Common myeloid progenitor, CD34-positive (primary cell): ENCODE measurements around the gene FAM229A.

Source experiments
- CTCF ChIA-PET: fragments of 350-600 bp; sonication (Branson Sonifier 250); formaldehyde crosslinking; loops from one replicate; lab custom pipeline; 2021; ENCODE audit warnings: antibody characterized with exemption; lab: Charles Lee
- POLR2A ChIA-PET: fragments of 350-600 bp; sonication (Branson Sonifier 250); formaldehyde crosslinking; loops from one replicate; lab custom pipeline; 2021; ENCODE audit warnings: antibody characterized with exemption; lab: Charles Lee
- DNase-seq, 3 donors: peaks; one replicate each; pipeline versions ENCODE4 v3.0.0 to v3.0.0-alpha.2; 2013
- H3K27ac ChIP-seq, 2 experiments: 1 replicate in 1 of 2; 2 replicates in 1 of 2; pipeline ENCODE4 v1.7.0; 2013; ENCODE audit warnings: inconsistent platforms in 2 of 2, low read length in 2 of 2, mild to moderate bottlenecking in 2 of 2, low read depth in 1 of 2, moderate library complexity in 1 of 2; ENCODE audit not compliant: severe bottlenecking in 2 of 2, insufficient read depth in 1 of 2, poor library complexity in 1 of 2
- H3K27me3 ChIP-seq, 5 experiments: replicated peaks in 2 of 5; 1 replicate in 3 of 5; 2 replicates in 2 of 5; pipeline versions ENCODE4 v1.6.1 to v1.7.0; 2013; ENCODE audit warnings: low read length in 4 of 5, mild to moderate bottlenecking in 2 of 5, moderate library complexity in 2 of 5, inconsistent platforms in 1 of 5; ENCODE audit not compliant: insufficient read depth in 5 of 5, control insufficient read depth in 4 of 5
- H3K36me3 ChIP-seq, 4 experiments: 1 replicate in 2 of 4; 2 replicates in 2 of 4; pipeline versions ENCODE4 v1.6.1 to v1.7.0; 2013; ENCODE audit warnings: low read length in 3 of 4, control low read depth in 1 of 4, mild to moderate bottlenecking in 1 of 4; ENCODE audit not compliant: control insufficient read depth in 4 of 4, insufficient read depth in 4 of 4
- H3K4me1 ChIP-seq, 4 experiments: 1 replicate in 3 of 4; 2 replicates in 1 of 4; pipeline versions ENCODE4 v1.6.1 to v1.7.1; 2013; ENCODE audit warnings: low read length in 3 of 4, mild to moderate bottlenecking in 3 of 4, control low read depth in 1 of 4, inconsistent platforms in 1 of 4, moderate library complexity in 1 of 4; ENCODE audit not compliant: control insufficient read depth in 4 of 4, insufficient read depth in 4 of 4; ENCODE audit errors: control extremely low read depth in 1 of 4
- H3K4me3 ChIP-seq, 7 experiments: 1 replicate in 4 of 7; 2 replicates in 3 of 7; pipeline versions ENCODE4 v1.5.1 to v1.7.0; 2013; ENCODE audit warnings: mild to moderate bottlenecking in 7 of 7, low read length in 6 of 7, moderate library complexity in 6 of 7, inconsistent platforms in 2 of 7, low read depth in 2 of 7, control low read depth in 1 of 7; ENCODE audit not compliant: insufficient read depth in 4 of 7, control insufficient read depth in 1 of 7; ENCODE audit errors: extremely low read depth in 1 of 7
- H3K9me3 ChIP-seq, 5 experiments: 1 replicate in 4 of 5; 2 replicates in 1 of 5; pipeline versions ENCODE4 v1.6.1 to v1.7.1; 2013; ENCODE audit warnings: low read length in 4 of 5, mild to moderate bottlenecking in 2 of 5, inconsistent platforms in 1 of 5, low read depth in 1 of 5, moderate library complexity in 1 of 5; ENCODE audit not compliant: control insufficient read depth in 4 of 5, insufficient read depth in 2 of 5; ENCODE audit errors: control extremely low read depth in 1 of 5
- WGBS: methylation state at CpG from one replicate; pipeline ENCODE4 v1.1.5; 2013; ENCODE audit not compliant: insufficient coverage; 5-methylcytosine and 5-hydroxymethylcytosine counted together

The FAM229A gene

GRCh38 chr1:32393136-32393535 is 30.9 kb upstream of the FAM229A start:
- POLR2A ChIA-PET, result interaction anchor here (1.8 kb wide), 1 partner anchor 57 kb away, joined by 8 read pairs; the partner anchor contains the start of gene MARCKSL1
- CTCF ChIA-PET, result interaction anchor here (1.2 to 1.9 kb wide), 4 partner anchors 8 to 21 kb away, joined by 3 to 9 read pairs (median 4); no protein-coding TSS in a partner anchor

GRCh38 chr1:32392325-32392724 is 30.0 kb upstream of the FAM229A start:
- 20% methylated on average over 1 of the region's 3 CpGs for WGBS

More at GRCh38 chr1:32393136-32393535, 30.9 kb upstream of the FAM229A start:
- Histone ChIP-seq H3K4me1 (peaks cover 14 to 29% (median 26%) of the 10 kb centered on the region in 4 experiments), H3K36me3 (peaks cover 5 to 29% (median 18%) of the 10 kb centered on the region in 4 experiments), H3K27ac (peak overlapping the region in 1 of 2 experiments; percentile 98), H3K4me3 (peak overlapping the region in 6 of 7 experiments; percentile 80 to 91 (median 86)), H3K27me3 (no peaks in the 10 kb centered on the region), H3K9me3 (no peaks in the 10 kb centered on the region)
- 88% methylated on average over 1 of the region's 1 CpG for WGBS
- no peak for DNase-seq

GRCh38 chr1:32390904-32391870 is 28.9 kb upstream of the FAM229A start:
- WGBS, result 66% methylated on average over 5 of the region's 8 CpGs
- ChIA-PET POLR2A (interaction anchor here (0.7 kb wide), 1 partner anchor 8 kb away, joined by 3 read pairs; no protein-coding TSS in a partner anchor), CTCF (interaction anchor here (1.0 to 1.4 kb wide), 2 partner anchors 8 to 66 kb away, joined by 3 to 4 read pairs; no protein-coding TSS in a partner anchor)
- no peaks in the 10 kb centered on the region for H3K9me3 ChIP-seq
- DNase-seq, result peak; percentile 57 to 83 (median 71)
- H3K36me3 ChIP-seq, result peaks cover 8 to 42% (median 27%) of the 10 kb centered on the region in 4 experiments
- H3K27ac ChIP-seq, result peak overlapping the region in 1 of 2 experiments; percentile 98
- H3K4me1 ChIP-seq, result peaks cover 14 to 29% (median 26%) of the 10 kb centered on the region in 4 experiments
- H3K4me3 ChIP-seq, result no peak overlapping the region
- H3K27me3 ChIP-seq, result no peaks in the 10 kb centered on the region

More at GRCh38 chr1:32392325-32392724, 30.0 kb upstream of the FAM229A start:
- ChIA-PET CTCF (interaction anchor here (1.0 to 1.4 kb wide), 2 partner anchors 20 to 67 kb away, joined by 3 to 4 read pairs; no protein-coding TSS in a partner anchor), POLR2A (interaction anchor here (0.7 kb wide), 1 partner anchor 10 kb away, joined by 3 read pairs; no protein-coding TSS in a partner anchor)
- Histone ChIP-seq H3K4me3 (peak overlapping the region in 2 of 7 experiments; percentile 25 to 35), H3K27ac (peak overlapping the region in 1 of 2 experiments; percentile 98), H3K27me3 (no peaks in the 10 kb centered on the region), H3K36me3 (peaks cover 8 to 33% (median 21%) of the 10 kb centered on the region in 4 experiments), H3K9me3 (no peaks in the 10 kb centered on the region), H3K4me1 (peaks cover 14 to 29% (median 26%) of the 10 kb centered on the region in 4 experiments)
- DNase-seq, result peak in 1 of 3 donors; percentile 35

GRCh38 chr1:32388641-32389040 is 26.4 kb upstream of the FAM229A start:
- Histone ChIP-seq H3K4me3 (no peak overlapping the region), H3K27ac (no peak overlapping the region), H3K4me1 (peaks cover 13 to 21% (median 17%) of the 10 kb centered on the region in 4 experiments), H3K27me3 (no peaks in the 10 kb centered on the region), H3K36me3 (peaks cover 17 to 65% (median 38%) of the 10 kb centered on the region in 4 experiments), H3K9me3 (no peaks in the 10 kb centered on the region)
- 97% methylated on average over 3 of the region's 6 CpGs for WGBS
- ChIA-PET POLR2A (no interaction called here), CTCF (interaction anchor here (1.4 to 1.7 kb wide), 2 partner anchors 11 to 14 kb away, joined by 3 to 5 read pairs; no protein-coding TSS in a partner anchor)
- DNase-seq, result no peak

GRCh38 chr1:32386676-32387392 is 24.5 kb upstream of the FAM229A start:
- DNase-seq, result no peak
- ChIA-PET POLR2A (interaction anchor here (0.9 kb wide), 1 partner anchor 9 kb away, joined by 3 read pairs; no protein-coding TSS in a partner anchor), CTCF (interaction anchor here (1.1 to 1.6 kb wide), 4 partner anchors 10 to 170 kb away, joined by 3 to 4 read pairs (median 3); no protein-coding TSS in a partner anchor)
- Histone ChIP-seq H3K9me3 (no peaks in the 10 kb centered on the region), H3K4me3 (no peak overlapping the region), H3K27ac (no peak overlapping the region), H3K4me1 (peaks cover 0 to 5% (median 4%) of the 10 kb centered on the region in 4 experiments), H3K36me3 (peaks cover 18 to 81% (median 45%) of the 10 kb centered on the region in 4 experiments), H3K27me3 (no peaks in the 10 kb centered on the region)
- 94% methylated on average over 5 of the region's 13 CpGs for WGBS

- no peak for DNase-seq
- CTCF ChIA-PET, result interaction anchor here (1.1 to 1.7 kb wide), 2 partner anchors 17 to 43 kb away, joined by 3 to 4 read pairs; no protein-coding TSS in a partner anchor
- no peaks in the 10 kb centered on the region for H3K4me1 ChIP-seq
- WGBS, result 96% methylated on average over 9 of the region's 9 CpGs
- no peak overlapping the region for H3K4me3 ChIP-seq
- POLR2A ChIA-PET, result no interaction called here
- peaks cover 18 to 91% (median 71%) of the 10 kb centered on the region in 4 experiments for H3K36me3 ChIP-seq
- H3K27me3 ChIP-seq, result no peaks in the 10 kb centered on the region
- H3K9me3 ChIP-seq, result no peaks in the 10 kb centered on the region
- no peak overlapping the region for H3K27ac ChIP-seq
Measured at GRCh38 chr1:32380057-32380456, 17.8 kb upstream of the FAM229A start.
